Endothelial cell (in vitro differentiated cells): ENCODE results near the gene PLK1. TPM values are rescaled to one million over a fixed set of nuclear protein-coding genes. Genes with fewer than 3 reads are reported as not detected.

Experiments used
- DNase-seq: peaks from one replicate; pipeline ENCODE4 v3.0.0; 2021; ENCODE audit warnings: low spot score
- H3K27ac Mint-ChIP-seq: one replicate; pipeline ENCODE4 v1.8.0; 2021; ENCODE audit warnings: mixed read lengths, inconsistent platforms; ENCODE audit not compliant: unreplicated experiment
- H3K27me3 Mint-ChIP-seq: one replicate; pipeline ENCODE4 v1.8.0; 2021; ENCODE audit warnings: mild to moderate bottlenecking, moderate library complexity, mixed read lengths, inconsistent platforms; ENCODE audit not compliant: unreplicated experiment
- H3K36me3 Mint-ChIP-seq: one replicate; pipeline ENCODE4 v1.8.0; 2021; ENCODE audit warnings: mild to moderate bottlenecking, low read depth, mixed read lengths, inconsistent platforms; ENCODE audit not compliant: unreplicated experiment
- H3K4me1 Mint-ChIP-seq: one replicate; pipeline ENCODE4 v1.8.0; 2021; ENCODE audit warnings: mild to moderate bottlenecking, mixed read lengths, inconsistent platforms; ENCODE audit not compliant: unreplicated experiment
- H3K4me3 Mint-ChIP-seq: one replicate; pipeline ENCODE4 v1.8.0; 2021; ENCODE audit warnings: mild to moderate bottlenecking, mixed read lengths, inconsistent platforms; ENCODE audit not compliant: unreplicated experiment
- H3K9me3 Mint-ChIP-seq: one replicate; pipeline ENCODE4 v1.8.0; 2021; ENCODE audit warnings: mixed read lengths, inconsistent platforms; ENCODE audit not compliant: unreplicated experiment
- total RNA-seq: library from RNA; stranded (reverse); fragmentation: NEBNext Ultra II Directional; extraction: Animal tissue kit (Norgen Biotek cat#: 25700); gene quantifications from one replicate; pipeline ENCODE4 v1.2.1, GENCODE V29; 2021; ENCODE audit not compliant: unreplicated experiment
- TF ChIP-seq, protein P1 (sequence below): fragments of 200-600 bp; sonication (generic); IDR thresholded peaks from one replicate; pipeline ENCODE4 v1.5.0; 2021; ENCODE audit warnings: antibody characterized with exemption; ENCODE audit not compliant: unreplicated experiment

PLK1 gene
- total RNA-seq, 1 donor from 2014 or later: 16.0 TPM

DNA sequence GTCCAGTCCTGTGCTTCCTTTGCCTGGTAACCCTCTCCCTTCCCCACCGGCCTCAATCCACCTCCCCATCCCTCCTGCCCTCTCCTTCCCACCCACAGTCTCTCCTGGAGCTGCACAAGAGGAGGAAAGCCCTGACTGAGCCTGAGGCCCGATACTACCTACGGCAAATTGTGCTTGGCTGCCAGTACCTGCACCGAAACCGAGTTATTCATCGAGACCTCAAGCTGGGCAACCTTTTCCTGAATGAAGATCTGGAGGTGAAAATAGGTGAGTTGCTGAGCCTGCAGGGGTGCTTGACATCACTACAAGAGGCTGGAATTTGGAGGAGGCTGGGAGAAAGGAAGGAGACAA, 1.3 kb downstream of the PLK1 start:
- Mint-ChIP-seq H3K4me3 (peak overlapping the region; percentile 89), H3K9me3 (no peaks in the 10 kb centered on the region), H3K4me1 (peaks cover 16% of the 10 kb centered on the region), H3K36me3 (peaks cover 17% of the 10 kb centered on the region), H3K27ac (no peak overlapping the region), H3K27me3 (peaks cover 7% of the 10 kb centered on the region)
- no peak for DNase-seq
- TF ChIP-seq, protein P1, sequence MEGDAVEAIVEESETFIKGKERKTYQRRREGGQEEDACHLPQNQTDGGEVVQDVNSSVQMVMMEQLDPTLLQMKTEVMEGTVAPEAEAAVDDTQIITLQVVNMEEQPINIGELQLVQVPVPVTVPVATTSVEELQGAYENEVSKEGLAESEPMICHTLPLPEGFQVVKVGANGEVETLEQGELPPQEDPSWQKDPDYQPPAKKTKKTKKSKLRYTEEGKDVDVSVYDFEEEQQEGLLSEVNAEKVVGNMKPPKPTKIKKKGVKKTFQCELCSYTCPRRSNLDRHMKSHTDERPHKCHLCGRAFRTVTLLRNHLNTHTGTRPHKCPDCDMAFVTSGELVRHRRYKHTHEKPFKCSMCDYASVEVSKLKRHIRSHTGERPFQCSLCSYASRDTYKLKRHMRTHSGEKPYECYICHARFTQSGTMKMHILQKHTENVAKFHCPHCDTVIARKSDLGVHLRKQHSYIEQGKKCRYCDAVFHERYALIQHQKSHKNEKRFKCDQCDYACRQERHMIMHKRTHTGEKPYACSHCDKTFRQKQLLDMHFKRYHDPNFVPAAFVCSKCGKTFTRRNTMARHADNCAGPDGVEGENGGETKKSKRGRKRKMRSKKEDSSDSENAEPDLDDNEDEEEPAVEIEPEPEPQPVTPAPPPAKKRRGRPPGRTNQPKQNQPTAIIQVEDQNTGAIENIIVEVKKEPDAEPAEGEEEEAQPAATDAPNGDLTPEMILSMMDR: no peak

DNA sequence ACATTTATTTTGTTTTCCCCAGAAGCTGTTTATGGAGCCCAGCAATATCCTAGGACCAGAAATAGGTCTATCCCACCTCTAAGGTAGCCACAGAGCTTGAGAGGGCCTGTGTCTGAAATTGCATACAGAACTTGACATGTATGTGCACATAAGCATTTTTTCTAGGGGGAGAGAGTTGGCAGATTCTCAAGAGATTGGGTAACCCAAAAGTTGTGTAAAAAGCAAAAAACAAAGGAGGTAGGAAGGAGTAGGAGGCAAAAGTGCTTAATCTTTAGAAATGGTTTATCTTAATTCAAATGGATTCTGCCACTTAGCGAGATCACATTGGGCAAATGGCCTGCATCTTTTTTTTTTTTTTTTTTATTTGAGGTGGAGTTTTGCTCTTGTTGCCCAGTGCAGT, 3.5 kb downstream of the PLK1 start:
- no peak overlapping the region for H3K27ac Mint-ChIP-seq
- H3K4me1 Mint-ChIP-seq: peaks cover 16% of the 10 kb centered on the region
- peaks cover 9% of the 10 kb centered on the region for H3K27me3 Mint-ChIP-seq
- no peak for DNase-seq
- H3K4me3 Mint-ChIP-seq: no peak overlapping the region
- TF ChIP-seq, protein P1: no peak
- peaks cover 18% of the 10 kb centered on the region for H3K36me3 Mint-ChIP-seq
- no peaks in the 10 kb centered on the region for H3K9me3 Mint-ChIP-seq

DNA sequence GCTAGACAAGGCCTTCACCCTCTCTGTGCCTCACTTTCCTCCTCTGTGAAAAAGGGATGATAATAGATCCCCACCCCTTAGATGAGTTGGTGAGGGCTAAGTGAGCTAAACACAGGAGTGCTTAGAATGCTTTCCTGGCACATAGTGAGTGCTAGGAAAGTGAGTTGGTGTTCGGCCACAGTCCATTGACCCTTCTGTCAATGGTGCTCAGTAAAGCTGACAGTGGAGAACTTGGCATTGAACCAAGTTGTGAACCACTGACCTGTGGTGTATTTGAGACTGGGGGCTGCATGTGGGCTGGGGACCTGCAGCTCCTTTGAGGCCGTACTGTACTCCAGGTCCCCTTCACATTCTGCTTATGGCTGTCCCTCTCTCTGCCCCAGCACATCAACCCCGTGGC, 4.8 kb downstream of the PLK1 start:
- TF ChIP-seq, protein P1: no peak
- peaks cover 9% of the 10 kb centered on the region for H3K27me3 Mint-ChIP-seq
- H3K27ac Mint-ChIP-seq: no peak overlapping the region
- no peak overlapping the region for H3K4me3 Mint-ChIP-seq
- no peaks in the 10 kb centered on the region for H3K9me3 Mint-ChIP-seq
- no peak for DNase-seq
- peaks cover 13% of the 10 kb centered on the region for H3K4me1 Mint-ChIP-seq
- peaks cover 25% of the 10 kb centered on the region for H3K36me3 Mint-ChIP-seq

DNA sequence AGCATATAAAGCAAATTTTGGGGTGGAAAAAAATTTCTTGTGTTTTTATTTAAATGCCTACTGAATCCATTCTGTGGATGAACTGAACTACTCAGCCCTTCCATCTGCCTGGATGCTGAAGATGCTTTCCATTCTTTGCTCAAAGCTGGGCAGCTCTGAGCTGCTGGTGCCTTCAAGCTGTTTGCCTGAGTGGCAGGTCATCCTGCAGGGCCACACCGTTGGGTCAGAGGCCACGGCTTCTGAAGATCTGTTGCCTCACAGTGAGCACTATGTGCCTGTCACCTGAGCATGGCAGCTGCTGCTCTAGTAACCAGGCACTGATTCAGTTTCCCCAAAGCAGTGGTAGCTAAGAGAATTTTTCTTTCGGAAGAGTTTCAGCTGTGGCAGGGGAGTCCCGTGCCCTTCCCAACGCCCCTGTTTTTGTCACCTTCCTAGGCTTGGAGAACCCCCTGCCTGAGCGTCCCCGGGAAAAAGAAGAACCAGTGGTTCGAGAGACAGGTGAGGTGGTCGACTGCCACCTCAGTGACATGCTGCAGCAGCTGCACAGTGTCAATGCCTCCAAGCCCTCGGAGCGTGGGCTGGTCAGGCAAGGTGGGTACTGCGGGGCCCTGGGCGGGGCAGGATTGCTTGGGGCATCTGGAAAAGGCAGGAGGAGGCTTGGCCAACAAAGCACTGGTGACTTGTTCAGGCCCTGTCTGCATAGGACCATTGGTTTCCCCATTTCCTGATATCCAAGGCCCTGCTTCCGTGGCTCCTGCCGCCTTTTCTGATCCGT, 8.5 kb downstream of the PLK1 start:
- Mint-ChIP-seq H3K4me3 (no peak overlapping the region), H3K4me1 (no peaks in the 10 kb centered on the region), H3K9me3 (no peaks in the 10 kb centered on the region), H3K27me3 (peaks cover 4% of the 10 kb centered on the region), H3K36me3 (peaks cover 30% of the 10 kb centered on the region), H3K27ac (no peak overlapping the region)
- DNase-seq: no peak
- TF ChIP-seq, protein P1: no peak

DNA sequence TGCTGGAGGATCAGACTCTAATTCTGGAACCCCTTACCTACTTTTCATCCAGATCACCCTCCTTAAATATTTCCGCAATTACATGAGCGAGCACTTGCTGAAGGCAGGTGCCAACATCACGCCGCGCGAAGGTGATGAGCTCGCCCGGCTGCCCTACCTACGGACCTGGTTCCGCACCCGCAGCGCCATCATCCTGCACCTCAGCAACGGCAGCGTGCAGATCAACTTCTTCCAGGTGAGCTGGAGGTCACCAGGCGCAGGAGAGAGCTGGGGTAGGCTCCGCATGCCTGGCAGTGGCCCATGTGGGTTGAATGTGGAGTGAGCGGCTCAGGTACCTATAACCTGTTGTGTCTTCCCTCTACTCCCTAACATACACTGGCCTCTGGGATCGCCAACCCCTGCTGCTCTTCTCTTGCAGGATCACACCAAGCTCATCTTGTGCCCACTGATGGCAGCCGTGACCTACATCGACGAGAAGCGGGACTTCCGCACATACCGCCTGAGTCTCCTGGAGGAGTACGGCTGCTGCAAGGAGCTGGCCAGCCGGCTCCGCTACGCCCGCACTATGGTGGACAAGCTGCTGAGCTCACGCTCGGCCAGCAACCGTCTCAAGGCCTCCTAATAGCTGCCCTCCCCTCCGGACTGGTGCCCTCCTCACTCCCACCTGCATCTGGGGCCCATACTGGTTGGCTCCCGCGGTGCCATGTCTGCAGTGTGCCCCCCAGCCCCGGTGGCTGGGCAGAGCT, 10.9 kb downstream of the PLK1 start:
- TF ChIP-seq, protein P1: no peak
- DNase-seq: no peak
- Mint-ChIP-seq H3K27me3 (peaks cover 2% of the 10 kb centered on the region), H3K4me3 (peak overlapping the region; percentile 47), H3K9me3 (no peaks in the 10 kb centered on the region), H3K27ac (no peak overlapping the region), H3K4me1 (peaks cover under 1% of the 10 kb centered on the region), H3K36me3 (peaks cover 24% of the 10 kb centered on the region)
